Nephron (organoid): ENCODE measurements around the gene PRKAG2.

Experiments
- H3K27ac Mint-ChIP-seq, 3 experiments: 2 replicates each; pipeline ENCODE4 v1.8.0; 2020; ENCODE audit warnings: mixed read lengths in 3 of 3, mild to moderate bottlenecking in 2 of 3, moderate library complexity in 1 of 3
- H3K27me3 Mint-ChIP-seq: 2 replicates; pipeline ENCODE4 v1.8.0; 2021; ENCODE audit warnings: low read depth, mild to moderate bottlenecking, moderate library complexity, mixed read lengths
- H3K36me3 Mint-ChIP-seq: 2 replicates; pipeline ENCODE4 v1.8.0; 2020; ENCODE audit warnings: low read depth, mixed read lengths
- H3K4me1 Mint-ChIP-seq: 2 replicates; pipeline ENCODE4 v1.8.0; 2020; ENCODE audit warnings: mixed read lengths
- H3K4me3 Mint-ChIP-seq, 3 experiments: 2 replicates each; pipeline ENCODE4 v1.8.0; 2020; ENCODE audit warnings: mild to moderate bottlenecking in 3 of 3, mixed read lengths in 3 of 3, moderate library complexity in 2 of 3
- H3K9me3 Mint-ChIP-seq: 2 replicates; pipeline ENCODE4 v1.8.0; 2020; ENCODE audit warnings: mixed read lengths
- CTCF ChIP-seq, 3 experiments: fragments of 200-600 bp; sonication (generic); IDR thresholded peaks; one replicate each; pipeline ENCODE4 v1.5.0; 2021; ENCODE audit warnings: antibody characterized with exemption in 3 of 3; ENCODE audit not compliant: unreplicated experiment in 3 of 3

PRKAG2 gene

GRCh38 chr7:151819866-151820265 is 57.0 kb downstream of the PRKAG2 start:
- Mint-ChIP-seq H3K36me3 (no peaks in the 10 kb centered on the region), H3K4me1 (peaks cover 21% of the 10 kb centered on the region), H3K4me3 (no peak overlapping the region), H3K27me3 (peaks cover 51% of the 10 kb centered on the region), H3K9me3 (no peaks in the 10 kb centered on the region), H3K27ac (no peak overlapping the region)
- TF ChIP-seq CTCF (IDR thresholded peaks at IDR 0.05; ENCODE audit: unreplicated experiment in 3 of 3) = no peak

GRCh38 chr7:151818674-151819519 is 58.0 kb downstream of the PRKAG2 start:
- Mint-ChIP-seq H3K4me1 (peaks cover 15% of the 10 kb centered on the region), H3K27ac (no peak overlapping the region), H3K9me3 (no peaks in the 10 kb centered on the region), H3K36me3 (no peaks in the 10 kb centered on the region), H3K27me3 (peaks cover 55% of the 10 kb centered on the region), H3K4me3 (no peak overlapping the region)
- no peak for TF ChIP-seq CTCF (IDR thresholded peaks at IDR 0.05; ENCODE audit: unreplicated experiment in 3 of 3)

GRCh38 chr7:151817981-151818673 is 58.8 kb downstream of the PRKAG2 start:
- Mint-ChIP-seq H3K27me3 (peaks cover 62% of the 10 kb centered on the region), H3K4me1 (peaks cover 13% of the 10 kb centered on the region), H3K36me3 (no peaks in the 10 kb centered on the region), H3K4me3 (no peak overlapping the region), H3K27ac (no peak overlapping the region), H3K9me3 (no peaks in the 10 kb centered on the region)
- TF ChIP-seq CTCF (IDR thresholded peaks at IDR 0.05; ENCODE audit: unreplicated experiment in 3 of 3) = no peak

- no peaks in the 10 kb centered on the region for H3K9me3 Mint-ChIP-seq
- peaks cover 67% of the 10 kb centered on the region for H3K27me3 Mint-ChIP-seq
- H3K4me1 Mint-ChIP-seq = peaks cover 15% of the 10 kb centered on the region
- TF ChIP-seq CTCF (IDR thresholded peaks at IDR 0.05; ENCODE audit: unreplicated experiment in 3 of 3) = no peak
- H3K4me3 Mint-ChIP-seq = no peak overlapping the region
- H3K36me3 Mint-ChIP-seq = no peaks in the 10 kb centered on the region
- H3K27ac Mint-ChIP-seq = no peak overlapping the region
Observed at GRCh38 chr7:151817315-151817690, 59.6 kb downstream of the PRKAG2 start.

GRCh38 chr7:151816562-151817314 is 60.2 kb downstream of the PRKAG2 start:
- no peaks in the 10 kb centered on the region for H3K36me3 Mint-ChIP-seq
- TF ChIP-seq CTCF (IDR thresholded peaks at IDR 0.05; ENCODE audit: unreplicated experiment in 3 of 3) = no peak
- H3K4me3 Mint-ChIP-seq = no peak overlapping the region
- H3K4me1 Mint-ChIP-seq = peaks cover 15% of the 10 kb centered on the region
- no peaks in the 10 kb centered on the region for H3K9me3 Mint-ChIP-seq
- no peak overlapping the region for H3K27ac Mint-ChIP-seq
- peaks cover 71% of the 10 kb centered on the region for H3K27me3 Mint-ChIP-seq
